GM23248 (cell line): ENCODE data around the gene ZNF264. TPM values are rescaled to one million over a fixed set of nuclear protein-coding genes. Genes with fewer than 3 reads are reported as not detected.
"Not testable (repeated sequence)": the region's sequence is repeated elsewhere in the genome, so short reads cannot be mapped to it uniquely, and the experiment has no call there.

Source experiments
- DNase-seq: peaks from one replicate; pipeline ENCODE4 v3.0.0-alpha.2; 2015
- H2AFZ ChIP-seq: fragments of 200-600 bp; sonication (generic); 2 replicates; pipeline ENCODE4 v1.6.1; 2016; ENCODE audit warnings: antibody characterized with exemption
- H3F3A ChIP-seq: fragments of 200-600 bp; sonication (generic); 2 replicates; pipeline ENCODE4 v1.6.1; 2016; ENCODE audit warnings: mild to moderate bottlenecking, antibody characterized with exemption, mixed run types; ENCODE audit not compliant: insufficient read depth
- H3K27ac ChIP-seq: fragments of 200-600 bp; sonication (generic); 2 replicates; pipeline ENCODE4 v1.5.1; 2016; ENCODE audit warnings: mild to moderate bottlenecking
- H3K27me3 ChIP-seq: fragments of 200-600 bp; sonication (generic); replicated peaks from 2 replicates; pipeline ENCODE4 v1.6.1; 2016; ENCODE audit warnings: mild to moderate bottlenecking; ENCODE audit not compliant: insufficient read depth
- H3K36me3 ChIP-seq: fragments of 200-600 bp; sonication (generic); 2 replicates; pipeline ENCODE4 v1.6.1; 2016; ENCODE audit warnings: low read depth, mild to moderate bottlenecking
- H3K4me1 ChIP-seq: fragments of 200-600 bp; sonication (generic); 2 replicates; pipeline ENCODE4 v1.6.1; 2016; ENCODE audit warnings: mild to moderate bottlenecking; ENCODE audit not compliant: insufficient read depth
- H3K4me2 ChIP-seq: fragments of 200-600 bp; sonication (generic); one replicate; pipeline ENCODE4 v1.6.1; 2016; ENCODE audit warnings: mild to moderate bottlenecking; ENCODE audit not compliant: unreplicated experiment
- H3K4me3 ChIP-seq: fragments of 200-600 bp; sonication (generic); 2 replicates; pipeline ENCODE4 v1.5.1; 2016; ENCODE audit warnings: mild to moderate bottlenecking
- H3K79me2 ChIP-seq: fragments of 200-600 bp; sonication (generic); 2 replicates; pipeline ENCODE4 v1.6.1; 2016; ENCODE audit warnings: mild to moderate bottlenecking; ENCODE audit not compliant: insufficient read depth
- H3K9ac ChIP-seq: fragments of 200-600 bp; sonication (generic); 2 replicates; pipeline ENCODE4 v1.6.1; 2016; ENCODE audit warnings: mild to moderate bottlenecking
- H3K9me2 ChIP-seq: fragments of 200-600 bp; sonication (generic); 2 replicates; pipeline ENCODE4 v1.6.1; 2016; ENCODE audit warnings: mixed run types, mild to moderate bottlenecking, moderate library complexity; ENCODE audit not compliant: insufficient read depth
- H3K9me3 ChIP-seq: fragments of 200-600 bp; sonication (generic); one replicate; pipeline ENCODE4 v1.6.1; 2017; ENCODE audit warnings: low read depth
- H4K20me1 ChIP-seq: fragments of 200-600 bp; sonication (generic); 2 replicates; pipeline ENCODE4 v1.6.0; 2016; ENCODE audit not compliant: insufficient read depth
- EZH2 ChIP-seq: fragments of 200-600 bp; sonication (generic); IDR thresholded peaks from 2 replicates; pipeline ENCODE4 v1.6.1; 2018; ENCODE audit warnings: antibody characterized with exemption, mild to moderate bottlenecking; ENCODE audit not compliant: insufficient read depth, poor library complexity, severe bottlenecking
- EZH2phosphoT487 ChIP-seq: fragments of 200-600 bp; sonication (generic); IDR thresholded peaks from 2 replicates; pipeline ENCODE4 v1.6.1; 2018; ENCODE audit warnings: antibody characterized with exemption, moderate library complexity, mild to moderate bottlenecking, low read depth; ENCODE audit not compliant: insufficient read depth
- WGBS, 2 experiments: methylation state at CpG; one replicate each; pipeline ENCODE4 v1.1.6; 2015 to 2017; ENCODE audit warnings: low lambda C conversion rate in 2 of 2, low coverage in 1 of 2; ENCODE audit errors: missing lambda C conversion rate in 2 of 2; 5-methylcytosine and 5-hydroxymethylcytosine counted together
- in situ Hi-C: fragments of 300-500 bp; cut with MboI; formaldehyde crosslinking; loops from 2 replicates; pipeline ENCODE4 v1.15.0; 2020
- polyA plus RNA-seq: library from polyadenylated mRNA; unstranded; fragments of >200 nt; fragmentation: Nextera tagmentation; extraction: Ambion mirVana; gene quantifications from 2 replicates; pipeline ENCODE4 v1.2.1, GENCODE V29; 2016
- total RNA-seq: library from RNA; depleted of rRNA; stranded (reverse); fragments of >200 nt; shearing (Covaris generic); gene quantifications from 2 replicates; pipeline ENCODE4 v1.2.3, GENCODE V29; 2014

ZNF264 gene
- total and polyA plus RNA-seq, 2 experiments from 2014 or later, result 3.8 to 23.5 TPM

GRCh38 chr19:57192077-57192420 lies 749 bp downstream of the ZNF264 start:
- H3K4me3 ChIP-seq, result peak overlapping the region; percentile 95
- no peak for TF ChIP-seq EZH2
- no peak for TF ChIP-seq EZH2phosphoT487
- H3K4me1 ChIP-seq, result peaks cover 7% of the 10 kb centered on the region; the same call in 1 of the 2 replicates
- H4K20me1 ChIP-seq, result peaks cover 5% of the 10 kb centered on the region; the same call in 1 of the 2 replicates
- WGBS, 2 experiments, result 0 to 4% methylated on average over 9 of the region's 9 CpGs
- peaks cover 17% of the 10 kb centered on the region for H3K36me3 ChIP-seq
- H3F3A ChIP-seq, result no peaks in the 10 kb centered on the region
- DNase-seq, result peak; percentile 44
- in situ Hi-C loops, result no loop called here
- H2AFZ ChIP-seq, result peak overlapping the region; percentile 99
- peaks cover 57% of the 10 kb centered on the region for H3K79me2 ChIP-seq
- H3K27me3 ChIP-seq, result no peaks in the 10 kb centered on the region
- no peaks in the 10 kb centered on the region for H3K9me2 ChIP-seq
- peak overlapping the region; percentile 91 for H3K4me2 ChIP-seq
- peak overlapping the region; percentile 63 for H3K27ac ChIP-seq
- no peaks in the 10 kb centered on the region for H3K9me3 ChIP-seq
- peak overlapping the region; percentile 91 for H3K9ac ChIP-seq

DNA sequence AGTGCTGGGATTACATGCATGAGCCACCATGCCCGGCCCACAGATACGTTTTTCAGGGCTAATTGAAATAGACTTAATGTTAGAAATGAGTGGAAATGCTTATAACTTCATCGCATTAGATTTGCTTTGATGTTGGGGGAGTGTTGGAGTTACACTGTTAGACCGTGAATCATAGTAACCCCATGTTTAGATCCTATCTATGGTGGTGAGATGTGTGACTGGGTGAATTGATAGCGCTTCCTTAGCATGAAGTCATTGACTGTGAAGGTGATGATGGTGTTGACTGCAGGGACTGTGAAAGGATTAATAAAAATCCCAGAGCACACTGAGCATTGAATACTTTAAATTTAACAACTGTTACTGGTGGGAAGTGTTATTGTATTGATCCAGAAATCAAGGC lies 1.7 kb downstream of the ZNF264 start:
- Histone ChIP-seq H3K9me3 (no peaks in the 10 kb centered on the region), H3F3A (no peaks in the 10 kb centered on the region), H3K4me3 (peak overlapping the region; percentile 95), H3K9ac (peak overlapping the region; percentile 91), H3K9me2 (no peaks in the 10 kb centered on the region), H3K27me3 (no peaks in the 10 kb centered on the region), H3K36me3 (peaks cover 21% of the 10 kb centered on the region), H3K4me1 (peaks cover 7% of the 10 kb centered on the region; the same call in 1 of the 2 replicates), H4K20me1 (peaks cover 5% of the 10 kb centered on the region; the same call in 1 of the 2 replicates), H3K27ac (no peak overlapping the region), H3K79me2 (peaks cover 67% of the 10 kb centered on the region), H3K4me2 (peak overlapping the region; percentile 91), H2AFZ (no peak overlapping the region)
- in situ Hi-C loops, result no loop called here
- TF ChIP-seq EZH2phosphoT487, result no peak
- no peak for TF ChIP-seq EZH2
- 82 to 84% methylated on average over 5 of the region's 5 CpGs for WGBS, 2 experiments
- DNase-seq, result peak; percentile 31

GRCh38 chr19:57197874-57198273 lies 6.6 kb downstream of the ZNF264 start:
- 97 to 99% methylated on average over 6 of the region's 6 CpGs for WGBS, 2 experiments

DNA sequence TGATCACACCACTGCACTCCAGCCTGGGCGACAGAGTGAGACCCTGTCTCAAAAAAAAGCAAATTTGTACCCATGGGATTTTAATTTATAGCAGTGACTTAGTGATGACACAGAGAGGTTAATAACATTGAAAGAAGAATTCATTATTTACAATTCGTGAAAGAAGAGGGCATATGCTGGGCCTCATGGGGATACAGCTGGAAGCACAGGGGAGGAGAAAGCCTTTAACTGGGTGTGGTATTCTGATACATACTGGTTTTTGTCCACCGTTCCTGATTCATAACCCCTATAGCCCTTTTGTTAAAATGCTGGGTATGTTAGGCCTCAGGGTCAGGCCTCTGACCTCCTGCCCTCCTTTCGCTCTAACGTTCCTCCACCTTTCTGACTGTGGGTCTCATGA lies 10.9 kb downstream of the ZNF264 start:
- Histone ChIP-seq H3K36me3 (peaks cover 22% of the 10 kb centered on the region), H3K27me3 (no peaks in the 10 kb centered on the region), H3K27ac (no peak overlapping the region), H3K4me1 (no peaks in the 10 kb centered on the region), H3K9me3 (no peaks in the 10 kb centered on the region), H2AFZ (no peak overlapping the region), H3K4me2 (no peak overlapping the region), H4K20me1 (no peaks in the 10 kb centered on the region; the same call in 1 of the 2 replicates), H3K79me2 (peaks cover 88% of the 10 kb centered on the region), H3K9me2 (no peaks in the 10 kb centered on the region), H3K4me3 (no peak overlapping the region), H3K9ac (no peak overlapping the region), H3F3A (peaks cover 15% of the 10 kb centered on the region)
- no peak for TF ChIP-seq EZH2phosphoT487
- no peak for TF ChIP-seq EZH2
- 79 to 82% methylated on average over 5 of the region's 5 CpGs for WGBS, 2 experiments
- in situ Hi-C loops, result no loop called here
- DNase-seq, result no peak

More at GRCh38 chr19:57197874-57198273, 6.6 kb downstream of the ZNF264 start:
- H3K4me3 ChIP-seq, H4K20me1 ChIP-seq, H3F3A ChIP-seq, H3K27ac ChIP-seq, H3K9me2 ChIP-seq, H2AFZ ChIP-seq, in situ Hi-C loops, H3K9ac ChIP-seq, DNase-seq, H3K27me3 ChIP-seq, H3K9me3 ChIP-seq, H3K4me1 ChIP-seq, H3K4me2 ChIP-seq: not testable (repeated sequence)
- H3K79me2 ChIP-seq, result peaks cover 98% of the 10 kb centered on the region
- peaks cover 21% of the 10 kb centered on the region for H3K36me3 ChIP-seq

DNA sequence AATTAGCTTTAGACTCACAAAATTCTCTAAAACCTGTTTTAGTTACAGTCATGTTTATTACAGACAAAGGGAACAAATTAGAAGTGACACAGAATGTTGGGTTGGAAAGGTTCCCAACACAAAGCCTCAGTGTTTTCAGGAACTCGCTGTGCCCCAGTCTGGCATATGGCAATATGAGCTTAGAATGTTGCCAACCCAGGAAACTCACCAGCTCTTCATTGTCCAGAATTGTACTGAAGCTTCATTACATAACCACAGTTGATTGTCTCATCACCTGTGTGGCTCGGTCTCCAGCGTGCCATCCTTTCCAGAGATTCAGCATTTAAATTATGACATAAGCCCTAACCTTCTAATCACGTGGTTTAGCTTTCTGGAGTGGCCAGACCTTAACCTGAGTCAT lies 19.1 kb downstream of the ZNF264 start:
- no peak overlapping the region for H3K27ac ChIP-seq
- peaks cover 87% of the 10 kb centered on the region for H3K79me2 ChIP-seq
- H3K4me2 ChIP-seq, result no peak overlapping the region
- H3K4me1 ChIP-seq, result no peaks in the 10 kb centered on the region
- H2AFZ ChIP-seq, result no peak overlapping the region
- WGBS, 2 experiments, result 83 to 88% methylated on average over 4 of the region's 4 CpGs
- in situ Hi-C loops, result no loop called here
- no peaks in the 10 kb centered on the region for H3K9me3 ChIP-seq
- no peak overlapping the region for H3K9ac ChIP-seq
- peaks cover 12% of the 10 kb centered on the region for H3F3A ChIP-seq
- no peak overlapping the region for H3K4me3 ChIP-seq
- TF ChIP-seq EZH2phosphoT487 (no peak), EZH2 (no peak)
- no peaks in the 10 kb centered on the region for H3K27me3 ChIP-seq
- H4K20me1 ChIP-seq, result no peaks in the 10 kb centered on the region; the same call in 1 of the 2 replicates
- no peak for DNase-seq
- H3K36me3 ChIP-seq, result peaks cover 72% of the 10 kb centered on the region
- H3K9me2 ChIP-seq, result no peaks in the 10 kb centered on the region
